AG09319 (cell line): ENCODE data around the gene NXPH3.

Source experiments
- DNase-seq: peaks from one replicate; pipeline ENCODE4 v3.0.0-alpha.2; 2010; ENCODE audit warnings: low read depth; ENCODE audit errors: extremely low read depth
- CTCF ChIP-seq: IDR thresholded peaks from 2 replicates; pipeline ENCODE4 v1.5.1; 2011; ENCODE audit warnings: low read depth, mild to moderate bottlenecking, inconsistent platforms, low read length, moderate library complexity

Gene NXPH3

GRCh38 chr17:49589577-49589927, 13.9 kb downstream of the NXPH3 start:
- no peak for TF ChIP-seq CTCF

GRCh38 chr17:49590874-49591273, 15.2 kb downstream of the NXPH3 start:
- no peak for TF ChIP-seq CTCF
- no peak for DNase-seq

More at GRCh38 chr17:49589577-49589927, 13.9 kb downstream of the NXPH3 start:
- DNase-seq: no peak

GRCh38 chr17:49592263-49592662, 16.6 kb downstream of the NXPH3 start:
- DNase-seq: no peak

GRCh38 chr17:49595328-49595727, 19.7 kb downstream of the NXPH3 start:
- no peak for TF ChIP-seq CTCF
- no peak for DNase-seq

More at GRCh38 chr17:49592263-49592662, 16.6 kb downstream of the NXPH3 start:
- no peak for TF ChIP-seq CTCF

- no peak for TF ChIP-seq CTCF
- DNase-seq: no peak
Measured at GRCh38 chr17:49595980-49596379, 20.3 kb downstream of the NXPH3 start.

- TF ChIP-seq CTCF: no peak
- DNase-seq: no peak
Measured at GRCh38 chr17:49596613-49597244, 21.1 kb downstream of the NXPH3 start.

GRCh38 chr17:49597436-49597835, 21.8 kb downstream of the NXPH3 start:
- no peak for TF ChIP-seq CTCF

More at GRCh38 chr17:49597436-49597835, 21.8 kb downstream of the NXPH3 start:
- DNase-seq: no peak
